ENCODE results near the gene TMTC1.

TMTC1 gene

DNA sequence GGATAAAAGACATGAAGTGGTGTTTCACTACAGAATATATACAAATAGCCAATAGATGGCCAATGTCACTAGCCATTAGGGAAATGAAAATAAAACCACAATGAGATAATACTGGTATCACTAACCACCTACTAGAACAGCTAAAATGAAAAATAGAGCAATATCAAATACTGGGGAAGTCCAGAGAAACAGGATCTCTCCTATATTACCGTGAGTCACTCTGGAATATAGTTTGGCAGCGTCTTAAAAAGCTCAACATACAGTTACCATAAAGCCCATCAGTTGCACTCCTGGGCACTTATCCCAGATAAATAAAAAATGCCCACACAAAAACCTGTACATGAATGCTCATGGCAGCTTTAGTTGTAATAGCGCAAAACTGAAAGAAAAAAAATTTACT, 101.7 kb downstream of the TMTC1 start:
- TF ChIP-seq CTCF (IDR thresholded peaks at IDR 0.05; ENCODE audit: control insufficient read depth, extremely low read depth, insufficient read depth): no peak
- no peak overlapping the region for H3K4me3 ChIP-seq (ENCODE audit: low read depth, low read length)
- no peak for DNase-seq (ENCODE audit: low read depth)

GRCh38 chr12:29681370-29681769, 102.4 kb downstream of the TMTC1 start:
- no peak for TF ChIP-seq CTCF (IDR thresholded peaks at IDR 0.05; ENCODE audit: control insufficient read depth, extremely low read depth, insufficient read depth)
- no peak for DNase-seq (ENCODE audit: low read depth)
- no peak overlapping the region for H3K4me3 ChIP-seq (ENCODE audit: low read depth, low read length)

DNA sequence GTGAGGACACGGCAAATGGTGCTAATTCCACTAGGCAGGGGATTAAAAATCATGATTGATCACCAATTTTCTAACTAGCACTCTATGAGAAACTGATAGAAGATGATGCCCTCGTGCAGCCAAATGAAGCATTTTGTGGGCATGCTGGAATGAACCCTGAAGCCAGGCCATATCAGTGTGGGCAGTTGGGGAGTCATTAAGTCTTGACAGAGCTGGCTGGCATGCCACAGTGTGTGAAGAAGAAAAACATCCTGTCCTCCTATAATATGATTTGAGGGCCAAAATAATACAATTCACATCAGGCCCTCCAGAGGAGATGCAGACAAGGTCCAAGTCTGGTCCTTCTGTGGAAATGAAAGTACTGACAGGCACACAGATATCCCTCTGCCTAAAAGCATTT, 107.1 kb downstream of the TMTC1 start:
- H3K4me3 ChIP-seq (ENCODE audit: low read depth, low read length): no peak overlapping the region
- no peak for DNase-seq (ENCODE audit: low read depth)
- no peak for TF ChIP-seq CTCF (IDR thresholded peaks at IDR 0.05; ENCODE audit: control insufficient read depth, extremely low read depth, insufficient read depth)

DNA sequence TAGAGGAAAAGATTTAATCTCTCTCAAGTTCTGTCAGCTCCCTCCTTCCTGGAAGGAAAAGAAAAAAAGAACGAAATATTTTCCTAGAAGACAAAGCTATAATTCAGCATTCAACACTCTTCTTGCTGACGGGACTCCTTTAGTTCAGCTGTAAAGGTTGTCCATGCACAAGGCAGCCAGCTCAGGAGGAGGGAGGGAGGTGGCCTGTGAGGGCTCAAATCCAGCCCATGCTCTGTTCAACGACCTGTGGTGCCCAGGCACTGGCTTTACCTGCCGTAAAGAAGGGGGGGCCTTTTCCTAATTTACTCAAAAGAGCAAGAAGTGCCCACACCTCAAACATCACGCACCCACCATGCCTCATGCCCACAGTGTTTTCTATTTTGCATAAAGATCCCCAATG, 109.3 kb downstream of the TMTC1 start:
- no peak overlapping the region for H3K4me3 ChIP-seq (ENCODE audit: low read depth, low read length)
- no peak for TF ChIP-seq CTCF (IDR thresholded peaks at IDR 0.05; ENCODE audit: control insufficient read depth, extremely low read depth, insufficient read depth)
- DNase-seq (ENCODE audit: low read depth): no peak

DNA sequence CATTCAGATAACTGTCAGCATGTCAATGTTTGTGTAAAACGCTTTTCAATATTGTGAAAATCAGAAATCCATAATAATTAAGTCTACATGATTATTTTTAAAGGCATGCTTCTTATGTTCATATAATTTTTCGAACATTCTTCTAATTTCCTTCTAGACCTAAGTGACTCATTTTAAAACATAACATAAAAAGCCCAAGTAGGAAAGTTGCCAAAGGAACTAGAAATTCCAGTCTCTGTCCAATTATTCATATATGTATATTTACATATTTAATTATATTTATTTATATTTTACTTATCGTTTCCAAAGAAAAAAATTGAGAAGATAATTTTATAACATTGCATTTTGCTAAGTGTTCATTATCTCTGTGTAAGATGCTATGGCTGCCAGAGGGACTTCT, 110.4 kb downstream of the TMTC1 start:
- H3K4me3 ChIP-seq (ENCODE audit: low read depth, low read length): no peak overlapping the region
- no peak for DNase-seq (ENCODE audit: low read depth)
- TF ChIP-seq CTCF (IDR thresholded peaks at IDR 0.05; ENCODE audit: control insufficient read depth, extremely low read depth, insufficient read depth): no peak

DNA sequence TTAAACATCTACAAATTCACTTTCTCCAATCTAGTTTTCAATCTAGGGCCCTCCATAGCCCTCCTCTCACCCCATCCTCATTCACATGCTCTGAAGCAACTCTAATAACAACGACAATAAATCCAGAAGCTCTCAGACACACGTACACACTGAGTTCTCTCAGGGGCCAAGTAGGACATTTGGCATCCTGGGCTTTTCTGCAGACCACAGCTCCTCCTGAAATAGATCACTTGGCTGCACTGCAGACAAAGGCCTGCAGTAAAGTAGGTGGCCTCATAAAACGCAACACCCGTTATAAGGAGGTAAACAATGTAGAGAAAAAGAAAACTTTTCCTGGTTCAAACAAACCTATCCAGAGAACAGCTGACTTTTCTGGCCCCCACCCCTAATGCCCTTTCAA, 111.2 kb downstream of the TMTC1 start:
- H3K4me3 ChIP-seq (ENCODE audit: low read depth, low read length): no peak overlapping the region
- no peak for DNase-seq (ENCODE audit: low read depth)
- no peak for TF ChIP-seq CTCF (IDR thresholded peaks at IDR 0.05; ENCODE audit: control insufficient read depth, extremely low read depth, insufficient read depth)

GRCh38 chr12:29671742-29672141, 112.0 kb downstream of the TMTC1 start:
- no peak for DNase-seq (ENCODE audit: low read depth)

More at GRCh38 chr12:29671742-29672141, 112.0 kb downstream of the TMTC1 start:
- H3K4me3 ChIP-seq (ENCODE audit: low read depth, low read length): no peak overlapping the region
- TF ChIP-seq CTCF (IDR thresholded peaks at IDR 0.05; ENCODE audit: control insufficient read depth, extremely low read depth, insufficient read depth): no peak

Data from LNCaP clone FGC (cell line).